Measurements from ENCODE around the gene PFN3.

DNA sequence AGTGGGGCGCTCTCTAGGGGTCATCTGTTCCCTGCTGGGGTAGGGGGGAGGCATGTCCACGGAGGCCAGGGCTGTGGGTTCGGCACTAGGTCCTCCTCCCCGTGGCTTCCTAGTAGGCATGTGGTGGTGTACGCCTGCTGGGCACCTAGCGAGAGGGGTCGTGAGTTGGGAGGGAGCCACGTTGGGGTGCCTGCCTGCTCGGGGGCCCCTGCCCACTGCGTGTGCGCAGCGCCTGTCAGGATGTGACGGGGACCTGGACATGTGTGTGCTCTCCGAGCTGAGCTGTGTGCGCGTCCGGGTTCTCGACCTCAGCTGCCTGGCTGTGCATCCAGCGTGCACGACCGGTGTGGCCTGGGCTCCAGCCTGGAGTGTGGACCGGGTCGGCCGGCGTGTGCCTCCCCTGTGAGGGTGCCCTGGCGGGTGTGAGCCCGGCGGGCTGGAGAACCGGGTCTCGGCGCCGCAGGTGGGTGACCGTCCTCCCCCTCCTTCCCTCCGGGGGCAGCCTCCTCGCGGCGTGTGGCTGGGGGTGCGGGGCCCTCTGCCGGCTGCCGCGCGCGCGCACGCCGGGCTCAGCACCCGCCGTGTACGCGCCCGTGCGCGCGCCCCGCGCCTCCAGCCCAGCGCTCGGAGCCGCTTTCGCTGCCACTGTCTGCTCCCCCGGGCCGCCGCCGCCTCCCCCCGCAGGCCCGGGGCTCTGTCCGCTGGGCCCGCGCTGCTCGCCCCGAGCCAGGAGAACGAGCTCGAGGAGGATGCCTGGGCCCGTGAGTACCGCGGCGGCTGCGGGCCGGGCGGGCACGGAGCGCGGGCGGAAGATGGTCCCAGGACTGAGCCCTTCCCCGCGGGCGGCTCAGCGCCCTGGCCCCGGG lies 46.0 kb upstream of the PFN3 start, which contains the start of gene PRR7:
- TF ChIP-seq, protein P1, sequence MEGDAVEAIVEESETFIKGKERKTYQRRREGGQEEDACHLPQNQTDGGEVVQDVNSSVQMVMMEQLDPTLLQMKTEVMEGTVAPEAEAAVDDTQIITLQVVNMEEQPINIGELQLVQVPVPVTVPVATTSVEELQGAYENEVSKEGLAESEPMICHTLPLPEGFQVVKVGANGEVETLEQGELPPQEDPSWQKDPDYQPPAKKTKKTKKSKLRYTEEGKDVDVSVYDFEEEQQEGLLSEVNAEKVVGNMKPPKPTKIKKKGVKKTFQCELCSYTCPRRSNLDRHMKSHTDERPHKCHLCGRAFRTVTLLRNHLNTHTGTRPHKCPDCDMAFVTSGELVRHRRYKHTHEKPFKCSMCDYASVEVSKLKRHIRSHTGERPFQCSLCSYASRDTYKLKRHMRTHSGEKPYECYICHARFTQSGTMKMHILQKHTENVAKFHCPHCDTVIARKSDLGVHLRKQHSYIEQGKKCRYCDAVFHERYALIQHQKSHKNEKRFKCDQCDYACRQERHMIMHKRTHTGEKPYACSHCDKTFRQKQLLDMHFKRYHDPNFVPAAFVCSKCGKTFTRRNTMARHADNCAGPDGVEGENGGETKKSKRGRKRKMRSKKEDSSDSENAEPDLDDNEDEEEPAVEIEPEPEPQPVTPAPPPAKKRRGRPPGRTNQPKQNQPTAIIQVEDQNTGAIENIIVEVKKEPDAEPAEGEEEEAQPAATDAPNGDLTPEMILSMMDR (IDR thresholded peaks at IDR 0.05), result no peak
- peak in 1 of 2 donors; percentile 32 for TF ChIP-seq POLR2AphosphoS5 (IDR thresholded peaks at IDR 0.05; ENCODE audit: insufficient read depth in 1 of 2, low read depth in 1 of 2)

All from vagina (tissue), 2 donors.